KBM-7 (cell line): ENCODE results near the gene PRRT1B.

Source experiments
- DNase-seq: peaks from one replicate; pipeline ENCODE4 v3.0.0-alpha.2; 2015
- in situ Hi-C: fragments of 300-500 bp; cut with MboI; formaldehyde crosslinking; loops from 2 replicates; pipeline ENCODE4 v1.14.3; 2020; ENCODE audit warnings: low sequenced_read_pairs, low pct_unique_long_range_greater_than_20kb, mixed read lengths

Gene PRRT1B

GRCh38 chr9:131589993-131590392, 44.7 kb downstream of the PRRT1B start:
- in situ Hi-C loops, result loop anchor here (25.0 kb wide), 1 partner anchor 147 kb away; the partner anchor contains the start of gene RAPGEF1
- no peak for DNase-seq

GRCh38 chr9:131590449-131590848, 45.1 kb downstream of the PRRT1B start:
- DNase-seq, result no peak
- in situ Hi-C loops, result loop anchor here (25.0 kb wide), 1 partner anchor 147 kb away; the partner anchor contains the start of gene RAPGEF1

GRCh38 chr9:131590907-131591844, 45.9 kb downstream of the PRRT1B start:
- in situ Hi-C loops, result loop anchor here (25.0 kb wide), 1 partner anchor 146 kb away; the partner anchor contains the start of gene RAPGEF1

GRCh38 chr9:131591845-131592208, 46.5 kb downstream of the PRRT1B start:
- DNase-seq, result no peak
- in situ Hi-C loops, result loop anchor here (25.0 kb wide), 1 partner anchor 145 kb away; the partner anchor contains the start of gene RAPGEF1

More at GRCh38 chr9:131590907-131591844, 45.9 kb downstream of the PRRT1B start:
- peak; percentile 79 for DNase-seq

GRCh38 chr9:131593091-131593820, 47.9 kb downstream of the PRRT1B start:
- no peak for DNase-seq
- in situ Hi-C loops, result loop anchor here (25.0 kb wide), 1 partner anchor 144 kb away; the partner anchor contains the start of gene RAPGEF1

- DNase-seq, result no peak
- in situ Hi-C loops, result loop anchor here (25.0 kb wide), 1 partner anchor 143 kb away; the partner anchor contains the start of gene RAPGEF1
Observed at GRCh38 chr9:131593936-131594665, 48.8 kb downstream of the PRRT1B start.

GRCh38 chr9:131594906-131595665, 49.8 kb downstream of the PRRT1B start:
- in situ Hi-C loops, result loop anchor here (25.0 kb wide), 1 partner anchor 142 kb away; the partner anchor contains the start of gene RAPGEF1
- DNase-seq, result no peak

GRCh38 chr9:131595696-131596429, 50.5 kb downstream of the PRRT1B start:
- DNase-seq, result no peak
- in situ Hi-C loops, result loop anchor here (25.0 kb wide), 1 partner anchor 141 kb away; the partner anchor contains the start of gene RAPGEF1

- no peak for DNase-seq
- in situ Hi-C loops, result loop anchor here (25.0 kb wide), 1 partner anchor 141 kb away; the partner anchor contains the start of gene RAPGEF1
Observed at GRCh38 chr9:131596430-131596743, 51.1 kb downstream of the PRRT1B start.

GRCh38 chr9:131597246-131597645, 51.9 kb downstream of the PRRT1B start:
- in situ Hi-C loops, result loop anchor here (25.0 kb wide), 1 partner anchor 140 kb away; the partner anchor contains the start of gene RAPGEF1
- no peak for DNase-seq

GRCh38 chr9:131598121-131598520, 52.8 kb downstream of the PRRT1B start:
- in situ Hi-C loops, result loop anchor here (25.0 kb wide), 1 partner anchor 139 kb away; the partner anchor contains the start of gene RAPGEF1
- DNase-seq, result peak; percentile 51

GRCh38 chr9:131601683-131602181, 56.4 kb downstream of the PRRT1B start:
- no peak for DNase-seq
- in situ Hi-C loops, result no loop called here

GRCh38 chr9:131603199-131603598, 57.9 kb downstream of the PRRT1B start:
- in situ Hi-C loops, result no loop called here

GRCh38 chr9:131603711-131604439, 58.6 kb downstream of the PRRT1B start:
- in situ Hi-C loops, result no loop called here
- no peak for DNase-seq

More at GRCh38 chr9:131603199-131603598, 57.9 kb downstream of the PRRT1B start:
- no peak for DNase-seq

GRCh38 chr9:131605770-131606590, 60.7 kb downstream of the PRRT1B start:
- no peak for DNase-seq
- in situ Hi-C loops, result no loop called here
